HepG2 (cell line): ENCODE data around the gene WDR7. TPM values are rescaled to one million over a fixed set of nuclear protein-coding genes. Genes with fewer than 3 reads are reported as not detected.

Experiments
- BCLAF1 ChIP-seq: fragments of 450-650 bp; IDR thresholded peaks from 2 replicates; pipeline ENCODE4 v1.6.1; 2017; ENCODE audit warnings: mild to moderate bottlenecking
- HES4 ChIP-seq: sonication (generic); formaldehyde crosslinking; IDR thresholded peaks from 2 replicates; pipeline ENCODE4 v1.9.0; 2021; ENCODE audit warnings: mild to moderate bottlenecking, missing genetic modification reagents, borderline replicate concordance
- MBD4 ChIP-seq: IDR thresholded peaks from 2 replicates; pipeline ENCODE4 v1.6.1; 2012; ENCODE audit warnings: low read length, inconsistent platforms, borderline replicate concordance
- ZBTB26 ChIP-seq: IDR thresholded peaks from 2 replicates; pipeline ENCODE4 v1.6.1; 2016; ENCODE audit warnings: missing compliant biosample characterization, missing genetic modification reagents, borderline replicate concordance
- ZNF407 ChIP-seq: sonication (generic); formaldehyde crosslinking; IDR thresholded peaks from one replicate; pipeline ENCODE4 v1.5.1; 2020; ENCODE audit warnings: mild to moderate bottlenecking, missing genetic modification reagents; ENCODE audit errors: not compliant biosample characterization
- ZNF441 ChIP-seq: sonication (generic); formaldehyde crosslinking; IDR thresholded peaks from 2 replicates; pipeline ENCODE4 v1.7.0; 2021; ENCODE audit warnings: missing genetic modification reagents, borderline replicate concordance
- ZNF556 ChIP-seq: sonication (generic); formaldehyde crosslinking; IDR thresholded peaks from 2 replicates; pipeline ENCODE4 v1.4.0; 2020; ENCODE audit warnings: mild to moderate bottlenecking, missing genetic modification reagents, borderline replicate concordance
- polyA plus RNA-seq, 8 experiments: library from polyadenylated mRNA; depleted of rRNA in 3 of 8; stranded (reverse) in 7 of 8; unstranded in 1 of 8; fragments of >200 nt; fragmentation: Illumina TruSeq in 4 of 8; extraction: Trizol in 4 of 8; gene quantifications; 2 replicates each; pipeline versions ENCODE4 v1.2.1 to v1.2.3, GENCODE V29; 2011 to 2016; ENCODE audit warnings: low read depth in 4 of 8, missing spikeins in 1 of 8, mixed read lengths in 1 of 8; ENCODE audit not compliant: insufficient read depth in 1 of 8
- total RNA-seq, 5 experiments: library from RNA; depleted of rRNA; stranded (reverse); fragments of >200 nt; fragmentation: Illumina TruSeq; extraction: Trizol; gene quantifications; 2 replicates each; pipeline ENCODE4 v1.2.3, GENCODE V29; 2016; ENCODE audit warnings: low read depth in 1 of 5

WDR7 gene
- total and polyA plus RNA-seq, 2 of the 13 experiments (the other 11 are each of a cell fraction or from before 2014, with no cell fraction given), result 2.0 to 7.8 TPM

- TF ChIP-seq BCLAF1 (no peak), ZNF441 (CRISPR knock-in tag) (no peak), ZBTB26 (no peak), HES4 (CRISPR knock-in tag) (no peak), ZNF407 (CRISPR knock-in tag) (no peak), ZNF556 (CRISPR knock-in tag) (no peak), MBD4 (no peak)
Observed at GRCh38 chr18:56884511-56884910, 233.4 kb downstream of the WDR7 start (continued).
